Hippocampal formation (tissue), 2 donors: Measurements from ENCODE around the gene STK39.

Source experiments
- DNase-seq, 2 donors: peaks; one replicate each; lab custom pipeline; 2025; lab: John Stamatoyannopoulos, UW

STK39 gene

DNA sequence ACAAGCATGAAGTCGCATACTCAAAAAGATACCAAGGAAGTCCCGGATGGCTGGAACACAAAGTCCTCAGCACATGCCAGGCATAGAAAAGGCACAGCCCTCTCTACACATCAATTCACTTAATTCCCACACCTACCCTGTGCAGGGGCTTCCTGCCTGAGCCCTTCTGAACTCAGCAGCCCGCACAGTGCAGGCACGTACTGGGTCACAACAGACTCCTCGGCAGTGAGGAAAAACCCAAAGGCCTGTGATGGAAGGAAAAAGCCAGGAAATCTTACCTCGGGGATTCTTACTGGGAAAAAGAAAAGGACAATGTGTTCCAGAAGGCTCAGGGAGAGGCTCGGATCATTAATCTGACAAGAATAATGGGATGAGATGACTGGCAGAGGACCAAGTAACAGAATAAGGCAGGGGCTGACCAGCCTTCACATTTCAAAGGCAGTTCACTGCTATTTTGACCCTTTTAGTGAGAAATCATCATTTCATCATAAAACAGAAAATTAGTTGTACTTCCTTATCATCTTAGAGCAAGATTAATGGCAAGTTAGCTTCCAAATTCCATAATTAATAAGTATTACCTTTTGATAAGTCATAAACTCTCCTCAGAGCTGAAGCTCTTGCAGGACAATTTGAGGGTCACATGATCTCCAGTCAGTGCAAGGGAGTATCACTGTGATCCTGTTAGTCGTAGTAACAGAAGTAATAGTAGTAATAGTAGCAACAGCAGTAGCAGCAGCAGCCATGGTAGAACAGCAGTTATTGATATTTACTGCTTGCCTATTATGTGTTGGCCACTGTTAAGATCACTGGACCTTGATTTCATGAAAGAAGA, 87.4 kb downstream of the STK39 start:
- no peak for DNase-seq

DNA sequence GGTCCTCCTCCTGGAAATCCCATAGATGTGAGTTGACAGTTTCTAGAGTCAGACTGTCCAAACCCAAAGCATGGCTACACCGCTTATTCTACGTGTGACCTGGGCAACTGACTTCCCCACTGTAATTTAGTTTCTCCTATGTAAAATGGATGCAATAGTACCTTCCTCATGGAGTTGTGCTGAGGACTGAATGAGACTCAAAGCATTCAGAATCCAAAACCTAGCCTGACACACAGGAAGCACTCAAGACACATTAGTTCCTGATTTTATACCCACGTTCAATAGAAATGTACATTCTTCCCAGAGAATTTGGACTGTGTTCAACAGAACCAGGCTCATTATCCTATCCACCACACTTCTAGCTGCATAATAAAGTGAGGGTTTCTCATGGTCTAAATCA, 88.8 kb downstream of the STK39 start:
- no peak for DNase-seq

DNA sequence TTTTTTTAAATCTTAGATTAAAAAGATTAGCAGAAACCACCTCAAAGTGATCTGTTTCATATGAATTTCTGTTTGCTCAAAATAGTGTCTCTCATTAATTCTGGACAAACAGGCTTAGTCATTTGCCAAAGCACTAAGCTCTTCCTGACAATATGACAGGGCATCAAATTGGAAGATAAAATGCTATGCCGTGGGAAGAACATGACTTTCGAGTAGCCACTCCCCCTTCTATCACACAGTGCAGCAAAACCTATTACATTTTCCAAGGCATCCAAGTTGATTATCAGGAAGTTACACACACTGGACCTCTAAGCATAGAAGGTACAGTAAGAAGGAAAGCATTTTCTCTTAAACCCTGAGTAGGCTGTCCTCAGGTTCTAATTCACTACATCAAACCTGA, 89.5 kb downstream of the STK39 start:
- no peak for DNase-seq

DNA sequence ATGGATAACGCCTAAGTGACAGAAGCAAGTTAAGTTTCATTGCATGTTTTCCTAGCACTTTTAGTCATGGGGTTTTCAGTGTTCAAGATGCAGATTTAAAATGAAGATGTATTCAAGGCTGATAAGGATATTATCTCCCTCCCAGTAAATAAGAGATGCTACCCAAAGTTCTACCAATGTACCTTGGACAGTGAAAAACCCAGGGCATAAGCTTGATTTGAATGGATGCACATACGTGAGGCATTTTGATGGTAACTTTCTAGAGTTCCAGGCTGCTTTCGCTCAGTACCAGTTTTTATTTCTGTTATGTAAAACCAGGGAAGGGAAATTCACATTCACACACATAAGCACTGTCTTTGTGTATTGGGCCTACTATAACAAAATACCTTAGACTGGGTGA, 90.3 kb downstream of the STK39 start:
- DNase-seq, result no peak

DNA sequence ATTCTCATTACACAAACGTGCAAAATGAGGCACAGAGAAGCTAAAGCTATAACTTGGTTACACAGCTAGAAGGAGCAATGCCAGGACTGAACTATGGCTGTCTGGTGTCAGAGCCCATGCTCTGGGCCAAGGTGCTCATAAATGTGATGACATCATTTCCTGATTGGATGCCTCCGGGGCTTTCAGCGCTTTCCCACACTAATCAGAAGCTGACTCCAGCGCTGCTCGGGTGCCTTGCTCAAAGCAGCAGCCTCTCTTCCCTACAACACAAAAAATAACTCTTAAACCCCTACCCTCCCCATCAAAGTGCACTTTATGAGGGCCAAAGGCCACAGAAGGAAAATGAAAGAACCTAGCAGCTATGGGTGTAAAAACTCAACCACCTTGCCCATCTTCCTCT, 90.7 kb downstream of the STK39 start:
- DNase-seq, result no peak

DNA sequence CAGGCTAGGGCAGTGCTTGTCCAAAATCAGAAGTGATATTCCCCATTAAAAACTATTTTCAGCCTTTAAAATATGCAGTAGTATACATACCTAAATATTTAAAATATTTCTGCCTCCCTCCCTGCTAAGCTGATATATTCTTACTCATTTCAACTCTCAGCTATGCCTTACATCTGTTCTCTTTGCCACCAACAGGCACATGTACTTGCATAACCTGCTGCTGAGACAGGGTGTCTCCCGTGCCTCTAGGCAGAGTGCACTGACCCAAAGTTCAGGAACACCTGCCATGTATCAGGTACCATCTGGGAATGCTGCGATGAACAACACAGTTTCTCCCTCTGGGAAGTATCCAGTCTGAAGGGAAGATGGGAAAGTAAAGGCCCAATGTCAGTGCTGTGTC, 91.7 kb downstream of the STK39 start:
- DNase-seq, result no peak

DNA sequence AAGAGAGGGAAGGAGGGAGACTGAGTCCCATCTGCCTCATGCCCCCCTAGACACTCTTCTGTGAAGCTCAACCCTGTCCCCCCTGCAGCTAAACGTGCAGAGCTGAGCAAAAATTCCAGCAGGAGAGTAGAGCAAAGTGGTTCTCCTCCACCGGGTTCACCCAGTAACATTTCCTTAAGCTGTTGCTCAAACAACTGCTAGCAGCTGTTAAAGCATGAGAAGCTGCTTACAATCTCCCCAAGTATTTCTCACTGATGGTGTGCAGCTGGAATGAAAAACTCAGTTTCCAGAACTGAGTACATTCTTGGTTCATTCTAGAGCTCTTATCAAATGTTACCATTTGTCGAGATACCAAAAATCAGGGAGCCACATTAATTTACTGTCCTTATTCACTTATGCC, 92.3 kb downstream of the STK39 start:
- no peak for DNase-seq

DNA sequence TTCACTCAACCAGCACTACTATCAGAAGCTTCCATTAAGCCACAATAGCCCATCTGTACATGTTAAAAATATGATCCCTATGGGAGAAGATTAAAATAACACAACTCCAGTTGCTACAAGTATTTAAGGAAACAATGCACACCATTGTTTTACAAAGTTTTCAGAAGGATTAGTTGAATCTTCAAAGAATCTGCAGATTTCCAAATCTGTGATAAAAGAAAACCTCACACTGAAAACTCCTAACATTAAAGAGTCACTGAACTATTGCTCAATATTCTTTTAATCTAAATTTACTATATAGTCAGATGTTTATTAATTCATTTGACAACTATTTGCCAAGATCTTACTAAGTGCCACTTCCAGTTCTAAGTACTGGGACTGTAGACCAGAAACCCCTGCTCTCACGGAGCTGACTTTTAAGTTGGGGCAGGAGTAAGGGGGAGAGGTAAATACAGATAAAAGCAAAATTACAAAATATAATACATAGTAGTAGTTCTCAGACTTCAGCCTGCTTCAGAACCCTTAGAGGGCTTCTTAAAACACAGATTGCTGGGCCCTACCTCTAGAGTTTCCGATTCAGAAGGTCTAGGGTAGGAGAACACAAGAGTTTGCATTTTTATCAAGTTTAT, 94.4 kb downstream of the STK39 start:
- DNase-seq, result no peak

DNA sequence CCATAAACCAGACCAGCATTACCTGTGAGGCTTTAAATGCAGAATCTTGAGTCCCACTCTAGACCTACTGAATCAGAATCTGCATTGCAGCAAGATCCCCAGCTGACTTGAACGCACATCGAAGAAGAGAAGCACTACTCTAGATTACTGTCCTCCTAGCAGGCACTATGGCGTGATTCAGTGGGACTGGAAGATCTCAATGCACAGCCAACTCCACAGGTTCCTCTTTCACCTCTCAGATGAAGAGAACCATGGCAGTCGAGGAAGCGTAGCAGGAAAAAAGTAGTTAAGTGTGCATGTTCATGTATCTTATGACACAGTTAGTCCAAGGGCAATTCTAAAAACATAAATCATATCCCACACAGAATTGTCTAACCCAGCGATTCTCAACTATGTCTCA, 97.4 kb downstream of the STK39 start:
- no peak for DNase-seq

DNA sequence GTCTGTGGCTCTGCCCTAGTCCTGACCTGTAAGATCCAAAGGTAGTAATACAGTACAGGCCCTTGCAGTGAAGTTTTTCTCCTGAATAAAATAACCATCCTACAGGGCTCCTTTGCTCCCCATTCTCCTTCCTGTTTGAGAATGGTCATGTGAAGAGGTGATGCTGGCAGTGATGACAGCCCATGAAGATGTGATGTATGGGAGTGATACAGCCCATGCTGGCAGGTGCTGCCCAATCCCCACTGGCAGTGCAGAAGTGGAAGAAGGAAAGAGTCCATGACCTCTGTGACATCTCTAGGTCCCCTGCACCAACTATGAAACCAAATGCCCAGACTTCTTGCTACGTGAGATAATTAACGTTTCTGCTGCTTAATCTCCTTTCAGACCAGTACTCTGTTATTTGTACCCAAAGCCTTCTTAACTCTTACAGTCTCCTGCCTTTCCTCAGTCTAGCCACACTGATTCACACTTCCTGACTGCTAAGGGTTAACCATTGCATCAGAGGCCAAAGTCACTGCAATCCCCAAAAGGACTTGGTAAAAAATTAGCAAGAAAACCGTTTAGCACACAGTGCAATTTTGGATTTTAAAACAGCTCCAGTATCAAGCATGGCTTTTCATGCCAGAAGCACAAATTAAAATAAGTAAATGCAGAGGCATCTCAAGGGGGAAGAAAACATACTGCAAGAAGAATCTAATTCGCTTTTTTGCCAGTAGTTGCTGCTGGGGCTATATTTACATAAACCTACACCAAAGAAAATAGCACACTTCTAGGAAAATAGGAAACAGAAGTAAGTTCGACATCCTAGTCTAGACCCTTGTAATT, 98.0 kb downstream of the STK39 start:
- no peak for DNase-seq

DNA sequence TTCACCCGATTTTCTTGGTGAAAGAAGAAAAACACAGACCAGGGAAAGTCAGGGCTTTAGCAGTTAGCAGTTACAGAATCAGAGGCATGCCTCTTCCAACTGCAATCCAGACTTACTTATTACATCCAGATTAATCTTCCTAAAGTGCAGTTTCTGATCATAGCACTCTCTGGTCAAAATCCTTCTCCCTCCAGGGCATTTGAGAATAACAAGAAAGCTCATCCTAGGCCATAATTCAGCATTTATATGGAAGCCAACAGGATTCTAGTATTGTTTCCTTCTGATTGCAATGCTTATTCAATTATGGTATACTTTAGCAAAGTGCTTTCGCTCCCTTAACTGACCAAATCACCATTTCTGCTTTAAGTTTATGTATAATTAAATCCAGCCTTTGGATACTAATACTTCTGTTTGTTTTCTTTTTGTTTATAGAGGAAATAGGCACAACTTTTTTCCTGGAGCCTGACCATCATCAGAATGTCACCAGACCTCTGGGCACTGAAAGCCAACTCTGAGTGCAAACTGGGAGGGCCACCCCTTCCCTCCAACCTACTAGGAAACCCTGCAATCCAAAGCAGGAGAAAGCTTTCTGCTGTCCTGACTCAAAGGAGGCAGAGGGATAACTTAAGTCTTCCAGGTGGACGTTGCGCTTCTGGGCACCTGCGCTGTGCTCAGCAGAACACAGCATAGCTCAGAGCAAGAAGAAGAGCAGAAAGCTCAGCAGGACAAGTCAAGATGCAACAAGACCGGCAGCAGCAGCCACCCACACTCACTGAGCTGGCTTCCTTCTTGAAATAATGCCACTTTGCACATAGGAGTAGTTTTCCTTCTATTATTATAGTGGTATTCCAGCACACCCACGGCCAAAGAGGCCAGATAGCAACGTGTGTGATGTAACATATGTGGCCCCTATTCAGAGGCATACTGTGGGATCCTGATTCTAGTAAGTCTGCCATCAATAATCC, 99.3 kb downstream of the STK39 start:
- no peak for DNase-seq

DNA sequence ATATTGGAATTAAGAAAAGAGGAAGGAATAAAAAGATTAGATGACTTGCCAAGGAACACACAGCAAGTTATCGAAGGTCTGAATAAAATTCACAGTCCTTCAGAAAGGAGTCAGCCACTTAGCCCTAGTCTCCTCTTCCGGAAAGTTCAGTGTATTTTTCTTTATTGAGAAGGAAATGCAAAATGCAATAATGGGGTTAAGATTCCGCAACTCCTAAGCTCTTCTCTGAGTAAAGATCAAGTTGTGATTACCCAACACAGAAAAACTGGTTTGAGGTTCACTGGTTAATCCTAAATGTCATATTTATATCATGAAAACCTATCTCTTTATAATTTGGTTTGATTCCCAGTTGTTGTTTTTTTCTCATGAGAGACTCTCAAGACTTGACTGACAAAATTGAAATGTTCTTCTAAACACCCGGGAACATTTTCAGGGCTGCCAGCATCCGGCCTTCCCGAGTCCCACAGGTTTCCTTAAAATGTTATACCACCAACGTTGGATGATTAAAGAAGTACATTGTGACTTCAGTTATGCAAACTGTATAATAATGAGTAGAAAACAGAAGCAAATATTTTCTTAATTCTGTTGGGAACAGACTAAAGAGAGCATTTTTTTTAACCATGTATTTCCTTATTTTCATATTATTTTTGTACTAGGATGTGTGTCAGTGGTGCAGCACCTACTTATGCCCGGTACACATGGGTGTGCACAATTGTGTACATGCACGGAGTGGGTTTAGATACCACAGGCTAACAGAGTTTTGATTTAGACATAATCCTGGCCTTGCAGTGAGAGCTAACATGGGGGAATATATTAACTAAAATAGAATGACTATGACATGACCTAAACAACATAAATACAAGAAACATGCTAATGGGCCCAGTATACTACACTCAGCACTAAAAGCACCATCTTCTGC, 100.2 kb downstream of the STK39 start:
- no peak for DNase-seq

DNA sequence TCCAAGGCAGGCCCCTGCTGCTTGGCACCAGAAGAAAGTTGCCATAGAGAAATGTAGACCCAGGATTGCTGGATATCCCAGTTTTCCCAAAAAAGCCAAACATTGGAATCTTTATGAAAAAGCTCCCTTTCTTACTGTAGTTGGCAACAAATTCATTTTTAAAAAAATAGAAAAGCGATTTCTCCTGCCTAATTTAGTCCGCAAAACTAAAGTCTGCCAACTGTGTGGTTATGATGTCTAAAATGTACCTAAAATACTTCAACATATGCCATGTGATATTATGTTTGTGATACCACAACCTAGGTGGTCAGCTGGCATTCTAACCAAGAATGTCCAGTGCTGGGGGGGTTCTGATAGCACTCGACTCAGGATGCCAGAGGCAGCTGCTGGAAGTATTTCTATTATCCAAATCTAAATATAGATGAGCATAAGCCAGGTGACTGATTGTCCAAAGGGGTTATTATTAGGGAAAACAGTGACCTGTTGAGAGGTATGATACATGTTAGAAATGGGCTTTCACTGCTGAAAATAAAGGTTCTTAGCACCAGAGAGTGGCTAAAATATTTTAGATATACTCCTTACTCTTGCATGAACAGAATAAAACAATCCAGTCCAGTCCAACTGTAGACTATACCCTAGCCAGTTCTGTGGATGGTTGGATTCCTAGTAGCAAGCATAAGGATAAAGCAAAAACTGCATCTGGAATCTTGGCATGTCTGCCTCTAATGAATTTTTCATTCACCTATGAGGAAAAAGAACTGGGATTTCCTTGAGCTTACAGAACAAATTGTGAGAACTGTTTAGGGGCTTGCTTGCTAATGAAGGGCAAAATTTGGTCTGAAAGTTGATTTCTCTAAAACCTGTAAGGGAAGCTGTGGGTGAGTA, 101.7 kb downstream of the STK39 start:
- DNase-seq, result no peak

DNA sequence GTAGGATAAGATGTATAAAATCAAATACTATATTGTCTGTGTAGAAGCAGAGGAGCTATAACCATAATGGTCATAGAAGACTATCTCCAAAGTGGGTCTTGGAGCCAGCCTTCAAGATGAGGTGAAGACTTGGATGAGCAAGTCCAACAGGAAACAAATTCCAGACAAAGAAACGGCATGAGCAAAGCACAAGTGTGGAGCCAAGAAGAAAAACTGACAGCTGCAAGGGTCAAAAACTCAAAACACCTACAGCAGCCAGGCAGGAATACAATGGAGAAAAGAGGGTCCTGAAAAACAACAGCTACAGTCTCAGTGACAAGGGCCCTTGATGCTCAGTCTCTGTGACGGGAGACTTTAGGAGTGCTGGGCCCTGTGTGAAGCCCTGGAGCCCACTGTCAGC, 102.4 kb downstream of the STK39 start:
- no peak for DNase-seq

DNA sequence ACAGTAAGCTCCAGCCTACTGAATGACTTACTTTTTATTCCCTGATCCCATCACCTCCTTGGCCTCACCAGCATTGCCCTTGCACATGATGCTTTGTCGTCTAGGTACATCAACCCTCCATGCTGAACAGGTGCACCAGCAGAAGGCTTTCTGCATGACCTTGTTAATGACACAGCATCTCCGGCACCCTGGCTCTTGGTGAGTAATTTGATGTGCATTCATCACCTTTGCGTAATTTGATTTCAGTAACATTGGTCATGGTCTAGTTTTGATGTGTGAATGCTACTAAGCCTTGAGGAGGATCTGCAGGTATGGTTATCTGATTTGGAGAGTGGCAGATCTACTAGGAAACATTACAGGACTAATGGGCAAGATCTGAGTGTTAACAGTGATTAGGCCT, 103.6 kb downstream of the STK39 start:
- DNase-seq, result no peak

DNA sequence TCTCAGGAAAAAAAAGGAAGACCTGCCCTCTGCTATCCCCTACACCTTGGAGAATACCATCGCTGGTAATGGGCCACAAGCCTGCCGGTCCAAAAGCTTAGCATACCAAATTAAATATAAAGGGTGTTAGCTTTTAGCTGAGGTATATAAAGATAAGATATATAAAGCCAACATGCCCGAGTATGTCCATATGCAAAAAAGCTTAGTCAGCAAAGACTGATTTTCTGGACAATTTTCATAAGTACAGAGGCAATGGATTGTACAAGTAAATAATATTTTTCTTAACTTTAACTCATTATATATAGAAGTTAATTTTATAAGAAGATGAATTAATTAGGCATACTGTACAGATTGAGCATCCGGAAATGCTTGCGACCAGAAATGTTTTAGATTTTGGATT, 106.5 kb downstream of the STK39 start:
- no peak for DNase-seq

DNA sequence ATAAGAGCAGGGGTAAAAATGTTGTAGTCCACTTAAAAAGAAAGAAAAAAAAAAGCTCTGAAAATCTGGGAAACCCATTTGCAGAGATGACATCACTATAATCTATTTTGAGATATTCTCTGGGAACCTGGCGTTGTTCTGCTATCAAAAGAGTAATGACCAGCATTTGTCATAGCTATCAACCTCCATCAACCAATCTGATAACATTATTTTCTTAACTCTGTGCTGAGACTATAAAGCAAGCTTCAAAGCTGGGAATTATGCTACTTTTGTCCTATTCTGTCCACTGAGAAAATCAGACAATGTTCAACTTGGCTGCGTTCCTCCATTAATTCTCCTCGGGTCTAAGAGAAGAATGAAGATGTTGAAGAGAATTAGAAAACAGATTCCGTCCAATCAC, 107.5 kb downstream of the STK39 start:
- DNase-seq, result no peak

DNA sequence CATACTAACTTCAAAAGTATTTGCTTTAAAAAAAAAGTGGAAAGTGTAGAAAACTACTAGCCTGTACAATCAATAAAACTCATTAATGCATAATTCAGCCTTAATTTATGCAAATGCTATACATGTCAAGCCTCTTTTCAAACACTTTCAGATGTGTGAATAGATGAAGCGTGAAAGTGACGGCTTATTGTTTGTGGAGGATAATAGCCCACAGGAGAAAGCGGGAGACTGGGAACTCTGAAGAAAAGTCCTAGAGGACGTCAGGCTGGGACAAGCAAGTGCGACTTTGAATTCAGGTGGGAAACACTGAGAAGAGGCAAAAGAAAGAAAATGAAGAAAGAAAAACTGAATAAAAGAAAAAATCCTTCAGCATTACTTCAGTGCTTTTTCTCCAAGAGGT, 108.5 kb downstream of the STK39 start:
- DNase-seq, result no peak

DNA sequence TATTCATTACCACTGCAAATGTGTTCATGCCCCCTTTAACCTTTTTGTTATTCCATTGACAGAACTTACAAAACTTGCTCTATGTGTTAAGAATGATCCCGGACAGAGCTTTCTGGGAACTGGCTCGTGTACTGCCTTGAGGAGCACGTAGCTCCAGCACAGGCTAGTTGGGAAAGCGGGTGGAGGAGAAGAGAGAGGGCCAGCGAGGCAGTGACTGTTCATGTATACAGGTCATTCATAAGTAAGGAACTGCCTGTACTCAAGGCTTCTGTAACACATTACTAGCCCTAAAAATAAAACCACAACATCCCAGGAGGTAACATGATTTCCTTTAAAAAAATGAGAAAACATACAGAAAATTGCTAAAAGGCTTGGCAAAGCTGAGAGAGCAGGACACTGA, 109.0 kb downstream of the STK39 start:
- no peak for DNase-seq
